ACHN (cell line): ENCODE results near the gene EDNRB.
"Not testable (repeated sequence)": the region's sequence is repeated elsewhere in the genome, so short reads cannot be mapped to it uniquely, and the experiment has no call there.

Experiments used
- DNase-seq: peaks from one replicate; pipeline ENCODE4 v3.0.0-alpha.2; 2015
- in situ Hi-C: cut with HindIII; loops from 2 replicates; pipeline ENCODE4 v1.10.0; 2017; ENCODE audit warnings: low sequenced_read_pairs, low pct_ligation_motif_present, low pct_unique_long_range_greater_than_20kb

EDNRB gene

DNA sequence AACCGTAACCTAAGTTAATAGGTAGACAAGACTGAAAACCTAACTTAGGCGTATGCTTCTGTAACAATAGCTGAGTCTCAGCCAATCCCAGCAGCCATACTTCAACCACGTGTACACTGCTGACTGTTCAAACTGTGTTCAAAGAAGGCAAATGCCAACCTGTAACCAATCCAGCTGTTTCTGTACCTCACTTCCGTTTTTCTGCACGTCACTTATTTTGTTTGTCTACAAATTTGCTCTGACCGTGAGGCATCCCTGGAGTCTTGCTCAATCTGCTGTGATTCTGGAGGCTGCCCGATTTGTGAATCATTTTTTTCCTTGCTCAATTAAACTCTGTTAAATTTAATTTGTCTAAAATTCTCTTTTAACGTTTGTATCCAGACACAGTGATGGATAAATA lies 59.2 kb downstream of the EDNRB start:
- in situ Hi-C loops: no loop called here
- no peak for DNase-seq

DNA sequence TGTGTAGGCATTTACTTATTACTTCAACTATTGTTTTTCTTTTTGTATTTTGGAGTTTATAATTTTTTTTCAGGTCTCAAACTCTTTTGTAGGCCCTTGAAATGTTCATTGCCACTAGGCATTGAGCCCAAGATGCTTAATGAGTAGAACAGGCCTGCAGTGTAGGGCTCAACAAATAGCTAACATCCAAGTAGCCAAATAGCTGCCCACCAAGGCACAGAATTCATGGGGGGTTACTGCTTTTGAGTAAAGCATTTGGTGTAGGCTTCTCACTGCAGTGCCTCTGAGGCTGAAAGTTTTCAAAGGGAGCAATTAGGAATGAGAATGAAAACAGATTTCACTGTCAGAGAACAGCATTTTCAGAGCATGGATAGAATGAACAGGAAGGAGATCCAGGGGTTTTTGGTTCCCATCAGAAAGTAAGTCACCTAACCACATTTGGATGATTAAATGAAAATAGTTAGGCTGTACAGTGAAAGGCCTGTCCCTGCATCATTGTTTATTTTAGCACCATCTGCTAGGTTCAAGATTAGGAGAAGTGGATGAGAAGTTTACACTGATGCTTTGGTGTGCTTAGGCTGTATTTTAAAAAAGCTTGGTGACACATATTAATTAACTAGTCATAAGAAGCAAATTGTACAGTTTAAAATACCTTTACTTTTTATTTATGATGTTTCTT lies 61.0 kb downstream of the EDNRB start:
- no peak for DNase-seq
- in situ Hi-C loops: no loop called here

DNA sequence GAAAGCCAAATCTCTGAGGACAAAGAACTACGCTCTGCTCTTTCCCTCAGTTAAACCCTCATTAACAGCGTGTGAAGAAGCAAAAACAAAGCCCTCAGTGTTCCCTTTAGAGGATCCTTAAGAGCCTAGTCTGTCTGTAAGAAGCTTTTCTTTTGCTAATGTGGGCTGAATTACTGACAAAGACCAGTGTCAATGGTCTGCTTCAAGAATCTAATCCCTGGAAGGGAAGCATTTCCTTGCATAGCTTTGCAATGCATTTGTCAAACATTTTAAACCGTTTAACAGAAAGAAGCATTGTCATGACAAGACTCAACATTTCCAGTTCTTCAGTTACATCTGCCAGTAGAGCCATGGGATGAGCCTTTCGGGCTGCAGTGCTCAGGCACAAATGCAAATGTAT lies 64.9 kb downstream of the EDNRB start:
- in situ Hi-C loops: no loop called here
- no peak for DNase-seq

DNA sequence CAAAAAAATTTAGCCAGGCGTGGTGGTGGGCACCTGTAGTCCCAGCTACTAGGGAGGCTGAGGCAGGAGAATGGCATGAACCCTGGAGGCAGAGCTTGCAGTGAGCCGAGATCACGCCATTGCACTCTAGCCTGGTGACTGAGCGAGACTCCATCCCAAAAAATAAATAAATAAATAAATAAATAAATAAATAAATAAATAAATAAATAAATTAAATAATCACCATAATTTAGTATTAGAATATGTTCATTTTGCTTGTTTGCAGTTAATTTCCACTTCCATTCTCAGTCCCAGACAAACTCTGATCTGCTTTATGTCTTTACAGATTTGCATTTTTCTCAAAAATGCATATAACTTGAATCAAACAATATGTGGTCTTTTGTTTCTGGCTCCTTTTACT lies 70.6 kb downstream of the EDNRB start:
- DNase-seq, in situ Hi-C loops: not testable (repeated sequence)

DNA sequence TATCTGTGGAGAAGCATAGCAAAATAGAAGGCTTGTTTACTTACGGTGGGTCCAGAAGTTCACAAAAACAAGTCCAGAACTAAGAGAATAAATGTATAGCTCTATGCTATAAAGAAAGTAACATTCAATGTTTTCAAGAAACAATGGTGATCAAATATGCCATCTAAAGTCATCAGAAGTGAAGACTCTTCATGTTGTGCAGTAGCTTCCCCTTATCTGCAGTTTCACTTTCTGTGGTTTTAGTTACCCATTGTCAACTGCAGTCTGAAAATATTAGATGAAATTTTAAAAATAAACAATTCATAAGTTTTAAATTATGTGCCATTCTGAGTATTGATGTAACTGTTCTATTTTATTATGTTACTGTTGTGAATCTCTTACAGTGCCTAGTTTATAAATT lies 72.5 kb downstream of the EDNRB start:
- DNase-seq: no peak
- in situ Hi-C loops: no loop called here
